Astrocyte of the spinal cord (primary cell): ENCODE data around the gene GNPTAB.

ENCODE experiments used
- DNase-seq: peaks from one replicate; pipeline ENCODE4 v3.0.0; 2011; ENCODE audit warnings: low read depth, low spot score
- H3K4me3 ChIP-seq: 2 replicates; pipeline ENCODE4 v1.5.1; 2011; ENCODE audit warnings: low read depth, mild to moderate bottlenecking, low read length, moderate library complexity
- in situ Hi-C: cut with HindIII; loops from 2 replicates; pipeline ENCODE4 v1.10.0; 2017; ENCODE audit warnings: low sequenced_read_pairs
- TF ChIP-seq, protein P1 (sequence below): IDR thresholded peaks from 2 replicates; pipeline ENCODE4 v1.5.1; 2012; ENCODE audit warnings: low read depth, mild to moderate bottlenecking, low read length, inconsistent platforms

The GNPTAB gene

DNA sequence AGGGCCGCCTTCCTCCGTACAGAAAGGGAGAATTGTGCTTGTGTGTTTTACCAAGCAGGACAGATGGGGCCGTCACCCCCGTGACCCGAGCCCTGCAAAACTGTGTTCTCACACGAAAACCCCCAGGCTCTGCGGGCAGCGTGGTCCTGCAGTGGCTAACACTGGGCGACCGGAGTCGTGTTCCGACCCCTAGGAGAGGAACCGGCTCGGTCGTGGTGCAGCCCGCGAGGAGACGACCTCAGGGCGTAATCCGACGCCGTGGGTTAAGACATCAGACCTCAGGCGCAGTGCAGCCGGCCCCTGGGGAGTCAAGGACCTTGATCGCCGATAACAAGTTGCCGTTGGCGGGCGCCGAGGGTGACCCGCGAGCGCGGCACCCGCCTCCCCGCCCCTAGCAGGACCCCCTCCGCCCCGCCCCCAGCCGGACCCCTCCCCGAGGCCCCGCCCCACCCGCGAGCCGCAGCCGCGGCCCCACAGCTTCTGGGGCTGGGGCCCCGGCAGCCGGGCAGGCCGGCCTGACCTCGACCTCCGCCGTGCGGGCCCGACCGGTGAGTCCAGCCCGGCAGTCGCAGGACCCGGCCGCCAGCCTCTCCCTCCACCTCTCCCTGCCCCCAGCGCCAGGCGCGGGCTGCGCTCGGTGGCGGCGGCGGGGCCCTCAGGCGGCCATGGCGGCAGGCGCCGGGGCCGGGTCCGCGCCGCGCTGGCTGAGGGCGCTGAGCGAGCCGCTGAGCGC lies 133.4 kb downstream of the GNPTAB start, which contains the start of gene CHPT1:
CHPT1 (plus strand) TSS at position 444 of the 733 bp plus-strand sequence; CDS start at position 666, 222 bp downstream.
- peak; percentile 25 for DNase-seq
- peak within 1 kb of the TSS; percentile 74 for H3K4me3 ChIP-seq
- in situ Hi-C loops = no loop called here

DNA sequence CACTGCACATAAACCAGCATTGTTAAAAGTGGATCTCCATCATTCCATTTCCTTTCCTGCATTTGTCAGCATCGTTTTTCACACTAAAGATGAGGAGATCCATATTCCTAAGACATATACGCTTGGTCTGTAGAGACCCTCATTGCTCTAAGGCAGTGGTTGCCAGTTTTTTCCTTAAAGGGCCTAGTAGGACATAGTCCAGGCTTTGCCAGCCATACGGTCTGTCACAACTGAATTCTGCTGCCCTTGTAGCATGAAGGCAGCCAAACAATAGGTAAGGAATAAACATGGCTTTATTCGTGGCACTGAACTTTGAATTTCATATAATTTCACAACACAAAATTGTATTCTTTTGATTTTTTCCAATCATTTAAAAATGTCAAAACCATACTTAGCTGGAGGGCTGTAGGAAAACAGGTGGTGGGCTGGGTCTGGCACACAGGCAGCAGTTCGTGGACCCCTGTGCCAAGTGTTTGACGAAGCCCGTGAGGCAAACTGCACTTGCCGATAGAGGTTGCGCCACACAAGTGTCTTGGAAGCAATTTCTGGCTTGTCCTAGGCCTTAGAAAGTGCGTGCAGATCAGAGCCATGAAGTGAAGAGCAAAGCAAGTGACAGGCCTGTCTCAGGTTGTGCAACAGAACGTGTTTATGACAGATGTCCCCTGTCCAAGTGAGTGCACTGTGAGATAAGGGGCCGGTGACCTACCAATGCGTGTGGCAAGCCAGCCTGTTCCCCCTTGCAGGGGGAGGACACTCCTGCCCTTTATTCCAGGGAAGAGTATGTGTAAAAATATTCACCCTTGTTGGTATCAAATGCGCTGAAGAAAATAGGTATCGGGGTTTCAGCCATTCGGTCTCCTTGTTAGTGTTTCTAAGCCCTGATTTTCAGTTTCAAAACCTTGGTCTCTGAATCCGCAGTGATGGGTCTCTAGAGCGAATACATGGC lies 134.2 kb downstream of the GNPTAB start:
- no peak for DNase-seq
- peak overlapping the region; percentile 74 for H3K4me3 ChIP-seq
- in situ Hi-C loops = no loop called here
- TF ChIP-seq, protein P1, sequence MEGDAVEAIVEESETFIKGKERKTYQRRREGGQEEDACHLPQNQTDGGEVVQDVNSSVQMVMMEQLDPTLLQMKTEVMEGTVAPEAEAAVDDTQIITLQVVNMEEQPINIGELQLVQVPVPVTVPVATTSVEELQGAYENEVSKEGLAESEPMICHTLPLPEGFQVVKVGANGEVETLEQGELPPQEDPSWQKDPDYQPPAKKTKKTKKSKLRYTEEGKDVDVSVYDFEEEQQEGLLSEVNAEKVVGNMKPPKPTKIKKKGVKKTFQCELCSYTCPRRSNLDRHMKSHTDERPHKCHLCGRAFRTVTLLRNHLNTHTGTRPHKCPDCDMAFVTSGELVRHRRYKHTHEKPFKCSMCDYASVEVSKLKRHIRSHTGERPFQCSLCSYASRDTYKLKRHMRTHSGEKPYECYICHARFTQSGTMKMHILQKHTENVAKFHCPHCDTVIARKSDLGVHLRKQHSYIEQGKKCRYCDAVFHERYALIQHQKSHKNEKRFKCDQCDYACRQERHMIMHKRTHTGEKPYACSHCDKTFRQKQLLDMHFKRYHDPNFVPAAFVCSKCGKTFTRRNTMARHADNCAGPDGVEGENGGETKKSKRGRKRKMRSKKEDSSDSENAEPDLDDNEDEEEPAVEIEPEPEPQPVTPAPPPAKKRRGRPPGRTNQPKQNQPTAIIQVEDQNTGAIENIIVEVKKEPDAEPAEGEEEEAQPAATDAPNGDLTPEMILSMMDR = no peak

More for the DNA sequence above, 133.4 kb downstream of the GNPTAB start, which contains the start of gene CHPT1:
- TF ChIP-seq, protein P1 = no peak

DNA sequence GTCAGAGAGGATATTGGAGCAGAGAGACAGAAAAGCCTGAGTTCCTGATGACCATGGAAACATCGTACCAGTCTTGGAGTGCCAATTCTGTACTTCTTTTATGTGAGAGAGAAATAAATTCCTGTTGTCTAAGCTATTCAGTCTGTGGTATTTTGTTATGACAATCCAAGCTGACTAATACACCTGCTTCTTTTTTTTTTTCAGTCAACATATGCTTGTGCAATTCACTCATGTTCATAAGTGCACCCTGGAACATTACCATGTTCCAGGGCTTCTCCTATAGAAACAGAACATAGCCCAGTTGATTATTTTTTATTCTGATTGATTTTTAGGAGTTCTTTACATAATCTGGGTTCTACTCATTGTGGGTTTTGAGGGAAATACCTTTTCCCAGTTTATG lies 135.1 kb downstream of the GNPTAB start:
- DNase-seq = no peak
- no peak overlapping the region for H3K4me3 ChIP-seq
- in situ Hi-C loops = no loop called here
- TF ChIP-seq, protein P1 = no peak
